ENCODE results near the gene KRCC1.
"Not testable (repeated sequence)": the region's sequence is repeated elsewhere in the genome, so short reads cannot be mapped to it uniquely, and the experiment has no call there.

The KRCC1 gene

GRCh38 chr2:88038263-88039105, 17.1 kb downstream of the KRCC1 start:
- DNase-seq: no peak

- no peak for DNase-seq
Measured at GRCh38 chr2:88036606-88037005, 19.0 kb downstream of the KRCC1 start.

- DNase-seq: no peak
Measured at GRCh38 chr2:88036182-88036581, 19.4 kb downstream of the KRCC1 start.

- DNase-seq: no peak
Measured at GRCh38 chr2:88032070-88032702, 23.4 kb downstream of the KRCC1 start.

GRCh38 chr2:88028931-88029330, 26.7 kb downstream of the KRCC1 start:
- DNase-seq: no peak

- no peak for DNase-seq
Measured at GRCh38 chr2:88027697-88028389, 27.7 kb downstream of the KRCC1 start.

GRCh38 chr2:88024509-88024908, 31.1 kb downstream of the KRCC1 start:
- DNase-seq: no peak

GRCh38 chr2:88022669-88022921, 33.0 kb downstream of the KRCC1 start:
- DNase-seq: no peak

GRCh38 chr2:88019985-88020384, 35.6 kb downstream of the KRCC1 start:
- no peak for DNase-seq

GRCh38 chr2:88018909-88019308, 36.7 kb downstream of the KRCC1 start:
- DNase-seq: no peak

- DNase-seq: not testable (repeated sequence)
Measured at GRCh38 chr2:88018077-88018805, 37.3 kb downstream of the KRCC1 start.

GRCh38 chr2:88017780-88018038, 37.9 kb downstream of the KRCC1 start:
- DNase-seq: not testable (repeated sequence)

- DNase-seq: no peak
Measured at GRCh38 chr2:88016960-88017779, 38.4 kb downstream of the KRCC1 start.

- peak; percentile 87 for DNase-seq
Measured at GRCh38 chr2:88016086-88016959, 39.3 kb downstream of the KRCC1 start, which contains the start of gene RNU2-63P. TSS of gene RNU2-63P (minus strand) at chr2:88016547.

- DNase-seq: no peak
Measured at GRCh38 chr2:88011011-88011410, 44.6 kb downstream of the KRCC1 start.

- DNase-seq: no peak
Measured at GRCh38 chr2:88010136-88010535, 45.4 kb downstream of the KRCC1 start.

- no peak for DNase-seq
Measured at GRCh38 chr2:88006912-88007439, 48.6 kb downstream of the KRCC1 start.

- no peak for DNase-seq
Measured at GRCh38 chr2:88005776-88006175, 49.8 kb downstream of the KRCC1 start.

- DNase-seq: no peak
Measured at GRCh38 chr2:88003074-88003755, 52.4 kb downstream of the KRCC1 start.

- DNase-seq: no peak
Measured at GRCh38 chr2:88002359-88002707, 53.2 kb downstream of the KRCC1 start.

GRCh38 chr2:88000474-88000873, 55.1 kb downstream of the KRCC1 start:
- DNase-seq: not testable (repeated sequence)
